GM06990 (cell line): Measurements from ENCODE around the gene HS2ST1.
A peak's percentile ranks its signal among the peaks of the same experiment; 100 is the strongest.

ENCODE experiments used
- DNase-seq: peaks from one replicate; pipeline ENCODE4 v3.0.0-alpha.2; 2011; ENCODE audit not compliant: insufficient read length; ENCODE audit errors: extremely low read depth
- H3K27me3 ChIP-seq: replicated peaks from 2 replicates; pipeline ENCODE4 v1.6.0; 2011; ENCODE audit warnings: low read length; ENCODE audit not compliant: control insufficient read depth, insufficient read depth
- H3K36me3 ChIP-seq: 2 replicates; pipeline ENCODE4 v1.5.1; 2011; ENCODE audit warnings: low read length; ENCODE audit not compliant: control insufficient read depth, insufficient read depth
- H3K4me3 ChIP-seq: replicated peaks from 2 replicates; pipeline ENCODE4 v1.5.1; 2011; ENCODE audit warnings: low read depth, mild to moderate bottlenecking, control low read depth, low read length
- TF ChIP-seq, protein P1 (sequence below): IDR thresholded peaks from 2 replicates; pipeline ENCODE4 v1.5.1; 2011; ENCODE audit warnings: low read length, control low read depth, mild to moderate bottlenecking, inconsistent platforms; ENCODE audit not compliant: insufficient read depth, poor library complexity, severe bottlenecking

HS2ST1 gene

DNA sequence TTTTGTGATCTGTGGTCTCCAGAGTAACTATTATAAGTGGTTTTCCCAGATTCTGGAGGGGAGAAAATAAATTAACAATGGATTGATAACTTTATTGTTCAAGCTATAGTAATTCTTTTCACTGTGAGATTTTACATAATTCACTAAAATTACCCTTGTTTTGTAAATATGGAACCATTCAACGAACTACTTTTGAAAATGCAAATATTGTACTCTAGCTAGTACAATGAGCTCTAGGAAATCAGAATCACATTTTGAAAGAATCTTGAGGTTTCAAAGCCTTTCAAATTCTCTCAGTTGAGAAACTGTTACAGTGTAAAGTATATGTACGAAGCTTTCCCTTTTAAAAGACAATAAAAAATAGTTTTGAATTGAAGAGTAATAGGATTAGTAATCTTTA, 119.9 kb downstream of the HS2ST1 start:
- no peak for DNase-seq
- TF ChIP-seq, protein P1, sequence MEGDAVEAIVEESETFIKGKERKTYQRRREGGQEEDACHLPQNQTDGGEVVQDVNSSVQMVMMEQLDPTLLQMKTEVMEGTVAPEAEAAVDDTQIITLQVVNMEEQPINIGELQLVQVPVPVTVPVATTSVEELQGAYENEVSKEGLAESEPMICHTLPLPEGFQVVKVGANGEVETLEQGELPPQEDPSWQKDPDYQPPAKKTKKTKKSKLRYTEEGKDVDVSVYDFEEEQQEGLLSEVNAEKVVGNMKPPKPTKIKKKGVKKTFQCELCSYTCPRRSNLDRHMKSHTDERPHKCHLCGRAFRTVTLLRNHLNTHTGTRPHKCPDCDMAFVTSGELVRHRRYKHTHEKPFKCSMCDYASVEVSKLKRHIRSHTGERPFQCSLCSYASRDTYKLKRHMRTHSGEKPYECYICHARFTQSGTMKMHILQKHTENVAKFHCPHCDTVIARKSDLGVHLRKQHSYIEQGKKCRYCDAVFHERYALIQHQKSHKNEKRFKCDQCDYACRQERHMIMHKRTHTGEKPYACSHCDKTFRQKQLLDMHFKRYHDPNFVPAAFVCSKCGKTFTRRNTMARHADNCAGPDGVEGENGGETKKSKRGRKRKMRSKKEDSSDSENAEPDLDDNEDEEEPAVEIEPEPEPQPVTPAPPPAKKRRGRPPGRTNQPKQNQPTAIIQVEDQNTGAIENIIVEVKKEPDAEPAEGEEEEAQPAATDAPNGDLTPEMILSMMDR, result no peak
- Histone ChIP-seq H3K36me3 (no peaks in the 10 kb centered on the region), H3K27me3 (no peaks in the 10 kb centered on the region), H3K4me3 (no peak overlapping the region)

DNA sequence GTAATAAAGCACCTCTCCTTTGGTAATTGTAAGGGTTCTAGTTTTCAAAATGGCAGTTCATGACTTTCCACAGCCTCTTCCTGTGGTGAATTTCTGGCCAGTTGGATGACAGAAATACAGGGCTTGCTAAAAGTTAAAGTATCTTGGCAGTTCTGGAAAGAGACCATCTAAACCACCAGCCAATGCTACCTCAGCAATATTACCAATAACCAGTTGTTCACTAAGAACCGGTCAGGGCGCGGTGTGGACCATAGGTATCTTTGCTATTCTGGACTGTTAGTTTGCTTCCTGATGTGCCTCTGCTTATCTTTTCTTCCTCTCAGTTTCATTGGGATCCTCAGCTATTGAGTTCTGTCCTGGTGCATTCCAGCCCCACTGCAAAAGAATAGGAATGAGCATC, 124.7 kb downstream of the HS2ST1 start:
- Histone ChIP-seq H3K27me3 (no peaks in the 10 kb centered on the region), H3K36me3 (no peaks in the 10 kb centered on the region), H3K4me3 (no peak overlapping the region)
- no peak for DNase-seq
- TF ChIP-seq, protein P1, result no peak

DNA sequence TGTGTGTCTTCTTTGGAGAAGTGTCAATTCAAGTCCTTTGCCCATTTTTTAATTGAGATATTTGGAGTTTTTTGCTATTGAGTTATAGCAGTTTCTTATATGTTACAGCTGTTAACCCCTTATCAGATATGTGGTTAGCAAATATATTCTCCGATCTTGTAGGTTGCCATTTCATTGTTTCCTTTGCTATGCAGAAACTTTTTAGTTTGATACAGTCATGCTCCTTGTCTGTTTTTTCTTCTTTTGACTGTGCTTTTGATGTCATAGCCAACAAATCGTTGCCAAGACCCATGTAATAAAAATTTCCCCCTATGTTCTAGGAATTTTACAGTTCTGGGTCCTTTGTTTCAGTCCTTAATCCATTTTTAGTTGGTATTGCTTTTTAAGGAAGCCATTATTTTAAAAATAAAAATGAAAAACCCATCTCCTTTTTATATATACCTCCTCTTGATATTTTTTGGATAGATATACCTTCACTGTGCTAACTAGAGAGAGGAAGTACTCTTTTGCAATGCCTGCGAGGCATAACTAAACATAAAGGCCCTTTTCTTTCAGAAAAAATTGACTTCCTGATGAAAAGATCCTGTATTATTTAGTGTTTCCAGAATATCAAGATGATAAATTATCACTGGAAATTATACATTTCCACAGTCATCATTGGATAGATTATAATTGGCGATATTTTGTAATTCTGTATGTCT, 127.8 kb downstream of the HS2ST1 start:
- Histone ChIP-seq H3K27me3 (no peaks in the 10 kb centered on the region), H3K4me3 (no peak overlapping the region), H3K36me3 (no peaks in the 10 kb centered on the region)
- TF ChIP-seq, protein P1, result no peak
- DNase-seq, result no peak

DNA sequence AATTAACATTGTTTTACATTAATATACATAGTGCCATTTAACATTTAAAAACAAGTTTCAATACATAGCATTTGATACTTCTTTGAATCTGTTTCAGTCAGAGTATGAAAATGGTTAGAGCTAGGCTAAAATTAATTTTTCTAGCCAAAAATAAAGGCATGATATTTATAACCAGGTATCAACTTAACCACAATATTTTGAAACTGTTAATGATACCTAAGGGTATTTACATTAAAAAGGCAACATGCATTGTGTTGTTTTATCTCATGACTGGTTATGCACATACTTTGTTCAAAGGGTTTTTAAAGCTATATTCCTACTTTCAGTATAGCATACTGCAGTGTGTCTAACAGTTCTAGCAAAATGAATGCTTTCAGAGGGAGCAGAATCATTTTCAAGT, 130.0 kb downstream of the HS2ST1 start:
- no peaks in the 10 kb centered on the region for H3K27me3 ChIP-seq
- H3K4me3 ChIP-seq, result no peak overlapping the region
- no peak for DNase-seq
- H3K36me3 ChIP-seq, result no peaks in the 10 kb centered on the region
- TF ChIP-seq, protein P1, result no peak

DNA sequence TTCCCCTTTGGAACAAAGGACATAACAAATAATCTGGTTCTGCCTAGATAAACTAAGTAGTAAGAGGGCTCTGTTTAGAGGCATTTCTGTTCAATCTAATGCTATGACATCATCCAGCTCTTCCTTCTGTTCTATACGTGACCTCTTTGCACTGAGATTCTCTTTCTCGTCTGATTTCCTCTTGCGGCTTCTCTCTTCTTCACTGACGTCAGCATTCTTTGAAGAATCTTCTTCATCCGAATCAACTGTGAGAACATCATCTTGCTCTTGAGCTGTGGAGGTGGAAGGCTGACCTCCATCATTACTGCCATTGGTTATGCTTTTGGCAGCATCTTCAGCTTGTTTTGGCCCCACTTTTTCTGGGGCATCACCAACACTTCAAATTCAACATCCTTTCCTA, 130.4 kb downstream of the HS2ST1 start:
- Histone ChIP-seq H3K36me3 (no peaks in the 10 kb centered on the region), H3K27me3 (no peaks in the 10 kb centered on the region), H3K4me3 (no peak overlapping the region)
- peak; percentile 46 for DNase-seq
- TF ChIP-seq, protein P1, result no peak
